Measurements from ENCODE around the gene TIAM2.

Gene TIAM2

DNA sequence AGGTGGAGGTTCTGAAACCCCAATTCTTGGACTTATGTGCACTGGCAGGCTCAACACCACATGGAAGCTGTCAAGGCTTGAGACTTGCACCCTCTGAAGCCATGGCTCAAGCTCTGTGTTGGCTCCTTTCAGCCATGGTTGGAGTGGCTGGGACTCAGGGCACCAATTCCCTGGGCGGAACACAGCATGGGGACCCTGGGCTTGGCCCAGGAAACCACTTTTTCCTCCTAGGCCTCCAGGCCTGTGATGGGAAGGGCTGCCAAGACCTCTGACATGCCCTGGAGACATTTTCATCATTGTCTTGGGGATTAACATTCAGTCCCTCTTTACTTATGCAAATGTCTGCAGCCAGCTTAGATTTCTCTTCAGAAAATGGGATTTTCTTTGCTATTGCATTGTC is 242.5 kb downstream of the TIAM2 start:
- no peak for DNase-seq (ENCODE audit: low read depth in 1 of 2, low spot score in 1 of 2)
- Histone ChIP-seq H3K27me3 (ENCODE audit: insufficient read depth, poor library complexity, severe bottlenecking) (no peaks in the 10 kb centered on the region), H3K27ac (replicated peaks) (no peak overlapping the region), H3K4me3 (replicated peaks; ENCODE audit: insufficient read depth, low read length) (no peak overlapping the region)
- TF ChIP-seq, protein P1, sequence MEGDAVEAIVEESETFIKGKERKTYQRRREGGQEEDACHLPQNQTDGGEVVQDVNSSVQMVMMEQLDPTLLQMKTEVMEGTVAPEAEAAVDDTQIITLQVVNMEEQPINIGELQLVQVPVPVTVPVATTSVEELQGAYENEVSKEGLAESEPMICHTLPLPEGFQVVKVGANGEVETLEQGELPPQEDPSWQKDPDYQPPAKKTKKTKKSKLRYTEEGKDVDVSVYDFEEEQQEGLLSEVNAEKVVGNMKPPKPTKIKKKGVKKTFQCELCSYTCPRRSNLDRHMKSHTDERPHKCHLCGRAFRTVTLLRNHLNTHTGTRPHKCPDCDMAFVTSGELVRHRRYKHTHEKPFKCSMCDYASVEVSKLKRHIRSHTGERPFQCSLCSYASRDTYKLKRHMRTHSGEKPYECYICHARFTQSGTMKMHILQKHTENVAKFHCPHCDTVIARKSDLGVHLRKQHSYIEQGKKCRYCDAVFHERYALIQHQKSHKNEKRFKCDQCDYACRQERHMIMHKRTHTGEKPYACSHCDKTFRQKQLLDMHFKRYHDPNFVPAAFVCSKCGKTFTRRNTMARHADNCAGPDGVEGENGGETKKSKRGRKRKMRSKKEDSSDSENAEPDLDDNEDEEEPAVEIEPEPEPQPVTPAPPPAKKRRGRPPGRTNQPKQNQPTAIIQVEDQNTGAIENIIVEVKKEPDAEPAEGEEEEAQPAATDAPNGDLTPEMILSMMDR (IDR thresholded peaks at IDR 0.05; ENCODE audit: insufficient read depth, low read length): no peak
- TF ChIP-seq GABPA (IDR thresholded peaks at IDR 0.05; ENCODE audit: low read depth) (no peak), POLR2AphosphoS5 (IDR thresholded peaks at IDR 0.05; ENCODE audit: low read depth) (no peak), SPI1 (IDR thresholded peaks at IDR 0.05; ENCODE audit: borderline replicate concordance, low read depth) (no peak)
- TF ChIP-seq, protein P2, sequence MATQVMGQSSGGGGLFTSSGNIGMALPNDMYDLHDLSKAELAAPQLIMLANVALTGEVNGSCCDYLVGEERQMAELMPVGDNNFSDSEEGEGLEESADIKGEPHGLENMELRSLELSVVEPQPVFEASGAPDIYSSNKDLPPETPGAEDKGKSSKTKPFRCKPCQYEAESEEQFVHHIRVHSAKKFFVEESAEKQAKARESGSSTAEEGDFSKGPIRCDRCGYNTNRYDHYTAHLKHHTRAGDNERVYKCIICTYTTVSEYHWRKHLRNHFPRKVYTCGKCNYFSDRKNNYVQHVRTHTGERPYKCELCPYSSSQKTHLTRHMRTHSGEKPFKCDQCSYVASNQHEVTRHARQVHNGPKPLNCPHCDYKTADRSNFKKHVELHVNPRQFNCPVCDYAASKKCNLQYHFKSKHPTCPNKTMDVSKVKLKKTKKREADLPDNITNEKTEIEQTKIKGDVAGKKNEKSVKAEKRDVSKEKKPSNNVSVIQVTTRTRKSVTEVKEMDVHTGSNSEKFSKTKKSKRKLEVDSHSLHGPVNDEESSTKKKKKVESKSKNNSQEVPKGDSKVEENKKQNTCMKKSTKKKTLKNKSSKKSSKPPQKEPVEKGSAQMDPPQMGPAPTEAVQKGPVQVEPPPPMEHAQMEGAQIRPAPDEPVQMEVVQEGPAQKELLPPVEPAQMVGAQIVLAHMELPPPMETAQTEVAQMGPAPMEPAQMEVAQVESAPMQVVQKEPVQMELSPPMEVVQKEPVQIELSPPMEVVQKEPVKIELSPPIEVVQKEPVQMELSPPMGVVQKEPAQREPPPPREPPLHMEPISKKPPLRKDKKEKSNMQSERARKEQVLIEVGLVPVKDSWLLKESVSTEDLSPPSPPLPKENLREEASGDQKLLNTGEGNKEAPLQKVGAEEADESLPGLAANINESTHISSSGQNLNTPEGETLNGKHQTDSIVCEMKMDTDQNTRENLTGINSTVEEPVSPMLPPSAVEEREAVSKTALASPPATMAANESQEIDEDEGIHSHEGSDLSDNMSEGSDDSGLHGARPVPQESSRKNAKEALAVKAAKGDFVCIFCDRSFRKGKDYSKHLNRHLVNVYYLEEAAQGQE (IDR thresholded peaks at IDR 0.05; ENCODE audit: insufficient replicate concordance, low read depth): no peak

DNA sequence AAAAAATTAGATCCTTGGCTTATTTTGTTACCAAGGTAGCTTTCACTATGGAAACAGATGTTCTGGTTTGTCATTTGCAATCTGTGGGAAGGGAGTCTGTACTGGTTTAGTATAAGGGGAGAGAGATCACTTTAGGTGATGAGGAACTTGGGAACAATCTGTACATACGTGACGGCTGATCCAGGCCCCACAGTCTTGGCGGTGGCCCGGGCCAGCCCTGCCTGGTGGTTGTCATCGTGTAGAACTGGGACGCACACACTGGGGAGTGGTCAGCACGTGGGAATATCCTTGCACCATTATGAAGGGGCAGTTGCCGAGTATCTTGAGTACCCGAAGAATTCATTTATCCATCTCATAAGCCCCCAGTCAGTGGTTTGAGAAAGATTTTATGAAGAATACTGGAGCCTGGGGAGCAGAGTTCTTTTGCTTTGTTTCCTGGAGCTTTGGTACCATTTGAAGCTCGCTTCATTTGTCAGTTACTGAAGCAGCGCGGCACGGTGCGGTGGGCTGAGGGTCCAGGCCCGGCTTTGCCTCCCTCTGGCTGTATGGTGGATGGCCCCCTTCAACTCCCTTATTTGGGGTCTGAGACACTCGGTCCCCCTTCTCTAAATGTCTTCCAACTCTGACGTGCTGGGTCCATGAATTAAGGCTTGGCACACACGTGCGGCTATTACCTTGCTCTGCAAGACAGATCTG is 245.9 kb downstream of the TIAM2 start:
- TF ChIP-seq, protein P2 (IDR thresholded peaks at IDR 0.05; ENCODE audit: insufficient replicate concordance, low read depth): no peak
- no peak for TF ChIP-seq GABPA (IDR thresholded peaks at IDR 0.05; ENCODE audit: low read depth)
- no peak for TF ChIP-seq SPI1 (IDR thresholded peaks at IDR 0.05; ENCODE audit: borderline replicate concordance, low read depth)
- TF ChIP-seq, protein P1 (IDR thresholded peaks at IDR 0.05; ENCODE audit: insufficient read depth, low read length): no peak
- no peak for TF ChIP-seq POLR2AphosphoS5 (IDR thresholded peaks at IDR 0.05; ENCODE audit: low read depth)
- DNase-seq (ENCODE audit: low read depth in 1 of 2, low spot score in 1 of 2): no peak
- H3K27me3 ChIP-seq (ENCODE audit: insufficient read depth, poor library complexity, severe bottlenecking): no peaks in the 10 kb centered on the region

DNA sequence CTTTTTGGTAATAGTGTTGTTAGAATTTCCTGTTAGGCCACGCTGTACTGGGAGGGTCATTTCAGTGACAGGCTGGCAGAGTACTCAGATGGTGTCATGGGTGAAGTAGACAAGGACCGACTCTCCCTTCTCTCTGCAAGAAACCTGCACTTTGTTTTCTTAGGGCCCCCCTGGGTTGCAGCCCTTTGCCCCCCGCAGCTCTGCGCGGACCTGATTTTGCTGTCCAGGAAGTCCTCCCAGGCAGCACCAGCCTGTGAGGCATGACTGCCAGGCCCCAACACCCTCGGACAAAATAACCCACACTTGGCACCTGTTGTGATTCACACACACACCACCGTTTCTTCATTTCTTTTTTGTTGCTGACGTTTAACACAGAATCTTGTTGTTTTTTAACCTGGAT is 246.9 kb downstream of the TIAM2 start:
- no peak for DNase-seq (ENCODE audit: low read depth in 1 of 2, low spot score in 1 of 2)
- TF ChIP-seq GABPA (IDR thresholded peaks at IDR 0.05; ENCODE audit: low read depth) (no peak), POLR2AphosphoS5 (IDR thresholded peaks at IDR 0.05; ENCODE audit: low read depth) (no peak), SPI1 (IDR thresholded peaks at IDR 0.05; ENCODE audit: borderline replicate concordance, low read depth) (no peak)
- TF ChIP-seq, protein P1 (IDR thresholded peaks at IDR 0.05; ENCODE audit: insufficient read depth, low read length): no peak
- TF ChIP-seq, protein P2 (IDR thresholded peaks at IDR 0.05; ENCODE audit: insufficient replicate concordance, low read depth): no peak
- H3K4me3 ChIP-seq (replicated peaks; ENCODE audit: insufficient read depth, low read length): no peak overlapping the region
- H3K27me3 ChIP-seq (ENCODE audit: insufficient read depth, poor library complexity, severe bottlenecking): no peaks in the 10 kb centered on the region
- no peak overlapping the region for H3K27ac ChIP-seq (replicated peaks)

More for the DNA sequence above, 245.9 kb downstream of the TIAM2 start:
- no peak overlapping the region for H3K4me3 ChIP-seq (replicated peaks; ENCODE audit: insufficient read depth, low read length)
- no peak overlapping the region for H3K27ac ChIP-seq (replicated peaks)
